Neural progenitor cell (in vitro differentiated cells): ENCODE measurements around the gene ARX. TPM values are rescaled to one million over a fixed set of nuclear protein-coding genes. Genes with fewer than 3 reads are reported as not detected.

Experiments
- DNase-seq: peaks from one replicate; pipeline ENCODE4 v3.0.0-alpha.2; 2016; ENCODE audit warnings: low spot score
- H2AFZ ChIP-seq: fragments of 200-600 bp; sonication (generic); replicated peaks from 2 replicates; pipeline ENCODE4 v1.6.1; 2016; ENCODE audit warnings: antibody characterized with exemption
- H3F3A ChIP-seq: fragments of 200-600 bp; sonication (generic); 2 replicates; pipeline ENCODE4 v1.6.1; 2016; ENCODE audit warnings: antibody characterized with exemption, low read depth
- H3K27ac ChIP-seq: fragments of 200-600 bp; sonication (generic); 2 replicates; pipeline ENCODE4 v1.5.1; 2016; ENCODE audit warnings: mild to moderate bottlenecking
- H3K27me3 ChIP-seq: fragments of 200-600 bp; sonication (generic); 2 replicates; pipeline ENCODE4 v1.6.1; 2016; ENCODE audit warnings: mild to moderate bottlenecking, moderate library complexity
- H3K36me3 ChIP-seq: fragments of 200-600 bp; sonication (generic); 2 replicates; pipeline ENCODE4 v1.5.1; 2016
- H3K4me1 ChIP-seq: fragments of 200-600 bp; sonication (generic); 2 replicates; pipeline ENCODE4 v1.6.1; 2016; ENCODE audit warnings: mixed run types
- H3K4me2 ChIP-seq: fragments of 200-600 bp; sonication (generic); 2 replicates; pipeline ENCODE4 v1.6.1; 2016
- H3K4me3 ChIP-seq: fragments of 200-600 bp; sonication (generic); 2 replicates; pipeline ENCODE4 v1.5.1; 2016
- H3K79me2 ChIP-seq: fragments of 200-600 bp; sonication (generic); 2 replicates; pipeline ENCODE4 v1.6.1; 2016; ENCODE audit warnings: low read depth
- H3K9ac ChIP-seq: fragments of 200-600 bp; sonication (generic); 2 replicates; pipeline ENCODE4 v1.6.1; 2016
- H3K9me3 ChIP-seq: fragments of 200-600 bp; sonication (generic); 2 replicates; pipeline ENCODE4 v1.5.1; 2016; ENCODE audit warnings: low read depth
- H4K20me1 ChIP-seq: fragments of 200-600 bp; sonication (generic); 2 replicates; pipeline ENCODE4 v1.6.1; 2016; ENCODE audit warnings: low read depth
- H3K27ac Mint-ChIP-seq: 3 replicates; pipeline ENCODE4 v1.8.0; 2021; ENCODE audit warnings: mixed read lengths
- H3K27me3 Mint-ChIP-seq: 2 replicates; pipeline ENCODE4 v1.8.0; 2022; ENCODE audit warnings: low read depth, mild to moderate bottlenecking, inconsistent platforms, moderate library complexity, mixed read lengths; ENCODE audit not compliant: insufficient read depth
- H3K36me3 Mint-ChIP-seq: 3 replicates; pipeline ENCODE4 v1.8.0; 2021; ENCODE audit warnings: mixed read lengths
- H3K4me1 Mint-ChIP-seq: 3 replicates; pipeline ENCODE4 v1.8.0; 2021; ENCODE audit warnings: mixed read lengths
- H3K4me3 Mint-ChIP-seq: 3 replicates; pipeline ENCODE4 v1.8.0; 2021; ENCODE audit warnings: mild to moderate bottlenecking, moderate library complexity, mixed read lengths
- H3K9me3 Mint-ChIP-seq: 3 replicates; pipeline ENCODE4 v1.8.0; 2020; ENCODE audit warnings: mixed read lengths
- CTCF ChIP-seq: fragments of 200-600 bp; sonication (generic); IDR thresholded peaks from 2 replicates; pipeline ENCODE4 v1.5.1; 2017; ENCODE audit warnings: antibody characterized with exemption, mild to moderate bottlenecking
- EZH2 ChIP-seq: fragments of 200-600 bp; sonication (generic); IDR thresholded peaks from 2 replicates; pipeline ENCODE4 v1.6.1; 2017; ENCODE audit warnings: antibody characterized with exemption, mild to moderate bottlenecking, moderate library complexity
- EZH2phosphoT487 ChIP-seq: fragments of 200-600 bp; sonication (generic); IDR thresholded peaks from 2 replicates; pipeline ENCODE4 v1.6.1; 2017; ENCODE audit warnings: antibody characterized with exemption
- total RNA-seq: library from RNA; depleted of rRNA; stranded (reverse); fragments of >200 nt; gene quantifications from 2 replicates; pipeline ENCODE4 v1.2.3, GENCODE V29; 2015; ENCODE audit warnings: low replicate concordance

ARX gene
- total RNA-seq, 1 donor from 2014 or later: 5.3 TPM

DNA sequence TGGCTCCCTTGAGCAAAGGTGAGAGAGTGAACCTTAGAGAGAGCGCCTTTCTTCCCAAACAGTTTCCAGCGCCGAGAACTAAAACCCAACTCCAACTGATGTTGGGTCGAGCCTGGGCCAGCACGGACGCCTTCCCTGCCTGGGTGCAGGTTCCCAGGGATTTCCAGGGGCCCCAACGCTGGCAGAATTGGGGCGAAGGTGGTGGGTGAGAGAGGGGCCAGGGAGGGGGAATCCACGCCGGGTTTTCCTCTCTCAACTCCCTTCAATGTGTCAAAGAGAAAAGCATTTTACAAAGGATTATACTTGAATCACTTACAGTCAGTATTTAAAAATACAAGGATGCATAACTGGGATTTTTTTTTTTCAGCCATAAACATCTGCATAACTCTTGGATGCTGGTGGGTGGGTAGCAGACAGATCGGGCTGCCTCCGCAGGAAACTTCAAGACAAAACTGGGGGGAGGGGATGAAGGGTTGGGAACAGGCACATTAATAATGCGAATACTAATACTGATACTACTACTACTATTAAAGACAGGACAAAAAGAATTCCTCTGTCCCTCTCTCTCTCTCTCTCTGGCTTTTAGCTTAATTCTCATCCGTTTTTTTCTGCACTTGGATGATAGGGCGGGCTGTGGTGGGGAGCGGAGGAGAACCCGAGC lies 1.3 kb upstream of the ARX start:
- peaks cover 58% of the 10 kb centered on the region for H3F3A ChIP-seq
- Mint-ChIP-seq H3K27me3 (peaks cover 82% of the 10 kb centered on the region), H3K4me1 (peaks cover 38% of the 10 kb centered on the region), H3K27ac (no peak overlapping the region), H3K4me3 (peak overlapping the region; percentile 79), H3K9me3 (no peaks in the 10 kb centered on the region), H3K36me3 (no peaks in the 10 kb centered on the region)
- no peak overlapping the region for H3K9ac ChIP-seq
- H4K20me1 ChIP-seq: peaks cover 58% of the 10 kb centered on the region
- peak overlapping the region; percentile 35 for H3K4me3 ChIP-seq
- H3K27me3 ChIP-seq: peaks cover 99% of the 10 kb centered on the region
- H3K9me3 ChIP-seq: no peaks in the 10 kb centered on the region
- H3K4me2 ChIP-seq: peak overlapping the region; percentile 82
- DNase-seq: peak; percentile 36
- H3K27ac ChIP-seq: no peak overlapping the region
- no peaks in the 10 kb centered on the region for H3K36me3 ChIP-seq
- H2AFZ ChIP-seq: peak overlapping the region; percentile 53
- peak; percentile 7 for TF ChIP-seq EZH2phosphoT487
- no peak for TF ChIP-seq EZH2
- peaks cover 13% of the 10 kb centered on the region for H3K79me2 ChIP-seq
- peaks cover 42% of the 10 kb centered on the region for H3K4me1 ChIP-seq

GRCh38 chrX:25016361-25016671 lies 551 bp upstream of the ARX start:
- no peak overlapping the region for H3K9ac ChIP-seq
- no peaks in the 10 kb centered on the region for H3K36me3 Mint-ChIP-seq
- peaks cover 60% of the 10 kb centered on the region for H3F3A ChIP-seq
- no peak overlapping the region for H3K27ac Mint-ChIP-seq
- H3K4me3 Mint-ChIP-seq: peak overlapping the region; percentile 70
- H3K36me3 ChIP-seq: no peaks in the 10 kb centered on the region
- peaks cover 13% of the 10 kb centered on the region for H3K79me2 ChIP-seq
- peak overlapping the region; percentile 82 for H3K4me2 ChIP-seq
- no peaks in the 10 kb centered on the region for H3K9me3 ChIP-seq
- peaks cover 82% of the 10 kb centered on the region for H3K27me3 Mint-ChIP-seq
- no peaks in the 10 kb centered on the region for H3K9me3 Mint-ChIP-seq
- H3K4me1 Mint-ChIP-seq: peaks cover 38% of the 10 kb centered on the region
- H2AFZ ChIP-seq: peak overlapping the region; percentile 53
- peak; percentile 56 for DNase-seq
- TF ChIP-seq EZH2 (peak; percentile 8), CTCF (no peak)
- H3K4me1 ChIP-seq: peaks cover 46% of the 10 kb centered on the region
- no peak overlapping the region for H3K27ac ChIP-seq
- peaks cover 66% of the 10 kb centered on the region for H4K20me1 ChIP-seq
- H3K27me3 ChIP-seq: peaks cover 99% of the 10 kb centered on the region
- no peak overlapping the region for H3K4me3 ChIP-seq

DNA sequence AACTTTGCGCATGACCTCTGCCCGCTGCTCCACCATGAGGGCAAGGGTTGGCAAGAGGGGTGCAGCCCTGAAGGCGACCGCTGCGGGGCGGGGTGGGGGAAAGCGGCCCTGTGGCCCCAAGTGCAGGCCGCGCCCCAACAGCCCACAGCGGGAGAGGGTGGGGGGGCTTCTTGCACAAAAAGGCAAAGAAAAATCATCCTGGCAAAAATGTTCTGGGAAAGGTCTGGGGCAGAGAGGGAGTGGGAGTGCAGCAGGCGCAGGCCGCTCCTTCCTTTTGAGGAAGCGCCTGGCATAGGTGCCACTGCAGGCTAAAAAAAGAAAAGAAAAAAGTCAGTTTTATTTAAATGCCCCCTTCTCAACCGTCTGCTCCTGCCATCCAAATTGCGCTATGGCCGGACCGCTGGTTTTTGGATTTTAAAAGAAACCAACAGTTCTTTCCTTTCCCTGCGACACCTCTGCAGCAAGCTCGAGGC lies 1.4 kb downstream of the ARX start:
- H3K79me2 ChIP-seq: peaks cover 13% of the 10 kb centered on the region
- H3F3A ChIP-seq: peaks cover 55% of the 10 kb centered on the region
- DNase-seq: peak; percentile 34
- H3K9ac ChIP-seq: no peak overlapping the region
- no peaks in the 10 kb centered on the region for H3K36me3 Mint-ChIP-seq
- H3K9me3 ChIP-seq: no peaks in the 10 kb centered on the region
- peak overlapping the region; percentile 83 for H3K4me3 Mint-ChIP-seq
- H3K27me3 Mint-ChIP-seq: peaks cover 90% of the 10 kb centered on the region
- peaks cover 99% of the 10 kb centered on the region for H3K27me3 ChIP-seq
- no peaks in the 10 kb centered on the region for H3K9me3 Mint-ChIP-seq
- H3K27ac ChIP-seq: no peak overlapping the region
- no peak overlapping the region for H2AFZ ChIP-seq
- H4K20me1 ChIP-seq: peaks cover 74% of the 10 kb centered on the region
- H3K4me2 ChIP-seq: peak overlapping the region; percentile 82
- TF ChIP-seq EZH2 (peak; percentile 100), CTCF (peak; percentile 25), EZH2phosphoT487 (peak; percentile 98)
- H3K4me1 ChIP-seq: peaks cover 42% of the 10 kb centered on the region
- peak overlapping the region; percentile 52 for H3K4me3 ChIP-seq
- H3K4me1 Mint-ChIP-seq: peaks cover 26% of the 10 kb centered on the region
- H3K36me3 ChIP-seq: no peaks in the 10 kb centered on the region
- H3K27ac Mint-ChIP-seq: no peak overlapping the region
